ENCODE measurements around the gene BTF3L4. TPM values are rescaled to one million over a fixed set of nuclear protein-coding genes. Genes with fewer than 3 reads are reported as not detected.

The BTF3L4 gene
- total RNA-seq, 1 experiment from 2014 or later: 89.4 TPM

DNA sequence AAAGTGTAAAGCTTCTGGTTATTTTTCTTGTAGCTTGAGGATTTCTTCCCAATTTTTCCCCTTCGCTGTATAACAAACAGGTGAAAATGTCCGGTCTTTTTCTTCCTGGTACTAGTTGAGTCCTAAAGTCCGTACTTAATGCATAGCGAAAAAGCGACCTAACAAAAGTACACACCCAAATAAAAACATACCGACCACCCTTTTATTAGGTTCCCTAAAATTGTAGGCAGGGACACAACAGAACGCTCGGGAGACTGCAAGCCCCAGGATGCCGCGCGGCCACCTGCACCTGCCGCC is 281 bp upstream of the BTF3L4 start (continued):
- TF ChIP-seq, protein P1, sequence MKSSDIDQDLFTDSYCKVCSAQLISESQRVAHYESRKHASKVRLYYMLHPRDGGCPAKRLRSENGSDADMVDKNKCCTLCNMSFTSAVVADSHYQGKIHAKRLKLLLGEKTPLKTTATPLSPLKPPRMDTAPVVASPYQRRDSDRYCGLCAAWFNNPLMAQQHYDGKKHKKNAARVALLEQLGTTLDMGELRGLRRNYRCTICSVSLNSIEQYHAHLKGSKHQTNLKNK (CRISPR knock-in tag; IDR thresholded peaks at IDR 0.05): no peak
- TF ChIP-seq SOX15 (CRISPR knock-in tag; IDR thresholded peaks at IDR 0.05) (no peak), SP1 (CRISPR knock-in tag; conservative IDR thresholded peaks at IDR 0.05) (no peak), E2F1 (CRISPR knock-in tag; IDR thresholded peaks at IDR 0.05) (no peak), GTF2I (CRISPR knock-in tag; conservative IDR thresholded peaks at IDR 0.05) (no peak)

DNA sequence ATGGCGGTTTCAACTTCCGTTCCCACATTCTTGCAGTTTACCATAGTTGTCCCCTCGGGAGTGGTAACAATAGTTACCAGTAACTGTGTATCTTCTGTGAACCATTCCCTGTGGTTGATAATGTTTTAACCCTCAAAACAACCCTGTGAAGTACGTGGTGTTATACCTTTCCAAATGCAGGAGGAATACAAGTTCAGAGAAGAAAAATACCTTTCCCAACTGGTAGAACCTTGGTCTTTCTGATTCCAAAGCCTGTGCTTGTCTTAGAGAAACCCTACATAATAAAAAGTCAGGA is 789 bp downstream of the BTF3L4 start:
- no peak for ATAC-seq
- ChIA-PET POLR2A (interaction anchor here (1.0 to 2.3 kb wide), 2 partner anchors 20 to 347 kb away, joined by 4 to 10 read pairs; partner anchors contain the start of genes ORC1 and PRPF38A), CTCF (interaction anchor here (2.6 kb wide), 1 partner anchor 292 kb away, joined by 12 read pairs; no protein-coding TSS in a partner anchor)
- no peak for TF ChIP-seq ATF1 (CRISPR knock-in tag; IDR thresholded peaks at IDR 0.05)
- no peak for TF ChIP-seq RELA (CRISPR knock-in tag; IDR thresholded peaks at IDR 0.05; ENCODE audit: borderline replicate concordance)
- no peak for TF ChIP-seq CREB1 (CRISPR knock-in tag; IDR thresholded peaks at IDR 0.05)
- no peak for TF ChIP-seq ZBTB21 (CRISPR knock-in tag; IDR thresholded peaks at IDR 0.05; ENCODE audit: borderline replicate concordance)
- no peak for TF ChIP-seq ZNF219 (CRISPR knock-in tag; IDR thresholded peaks at IDR 0.05; ENCODE audit: borderline replicate concordance)
- no peak for TF ChIP-seq ZNF317 (CRISPR knock-in tag; IDR thresholded peaks at IDR 0.05; ENCODE audit: borderline replicate concordance, low read depth)
- TF ChIP-seq, protein P2, sequence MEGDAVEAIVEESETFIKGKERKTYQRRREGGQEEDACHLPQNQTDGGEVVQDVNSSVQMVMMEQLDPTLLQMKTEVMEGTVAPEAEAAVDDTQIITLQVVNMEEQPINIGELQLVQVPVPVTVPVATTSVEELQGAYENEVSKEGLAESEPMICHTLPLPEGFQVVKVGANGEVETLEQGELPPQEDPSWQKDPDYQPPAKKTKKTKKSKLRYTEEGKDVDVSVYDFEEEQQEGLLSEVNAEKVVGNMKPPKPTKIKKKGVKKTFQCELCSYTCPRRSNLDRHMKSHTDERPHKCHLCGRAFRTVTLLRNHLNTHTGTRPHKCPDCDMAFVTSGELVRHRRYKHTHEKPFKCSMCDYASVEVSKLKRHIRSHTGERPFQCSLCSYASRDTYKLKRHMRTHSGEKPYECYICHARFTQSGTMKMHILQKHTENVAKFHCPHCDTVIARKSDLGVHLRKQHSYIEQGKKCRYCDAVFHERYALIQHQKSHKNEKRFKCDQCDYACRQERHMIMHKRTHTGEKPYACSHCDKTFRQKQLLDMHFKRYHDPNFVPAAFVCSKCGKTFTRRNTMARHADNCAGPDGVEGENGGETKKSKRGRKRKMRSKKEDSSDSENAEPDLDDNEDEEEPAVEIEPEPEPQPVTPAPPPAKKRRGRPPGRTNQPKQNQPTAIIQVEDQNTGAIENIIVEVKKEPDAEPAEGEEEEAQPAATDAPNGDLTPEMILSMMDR (IDR thresholded peaks at IDR 0.05): no peak
- TF ChIP-seq, protein P3, sequence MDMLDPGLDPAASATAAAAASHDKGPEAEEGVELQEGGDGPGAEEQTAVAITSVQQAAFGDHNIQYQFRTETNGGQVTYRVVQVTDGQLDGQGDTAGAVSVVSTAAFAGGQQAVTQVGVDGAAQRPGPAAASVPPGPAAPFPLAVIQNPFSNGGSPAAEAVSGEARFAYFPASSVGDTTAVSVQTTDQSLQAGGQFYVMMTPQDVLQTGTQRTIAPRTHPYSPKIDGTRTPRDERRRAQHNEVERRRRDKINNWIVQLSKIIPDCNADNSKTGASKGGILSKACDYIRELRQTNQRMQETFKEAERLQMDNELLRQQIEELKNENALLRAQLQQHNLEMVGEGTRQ (CRISPR knock-in tag; IDR thresholded peaks at IDR 0.05): no peak
- TF ChIP-seq, protein P4, sequence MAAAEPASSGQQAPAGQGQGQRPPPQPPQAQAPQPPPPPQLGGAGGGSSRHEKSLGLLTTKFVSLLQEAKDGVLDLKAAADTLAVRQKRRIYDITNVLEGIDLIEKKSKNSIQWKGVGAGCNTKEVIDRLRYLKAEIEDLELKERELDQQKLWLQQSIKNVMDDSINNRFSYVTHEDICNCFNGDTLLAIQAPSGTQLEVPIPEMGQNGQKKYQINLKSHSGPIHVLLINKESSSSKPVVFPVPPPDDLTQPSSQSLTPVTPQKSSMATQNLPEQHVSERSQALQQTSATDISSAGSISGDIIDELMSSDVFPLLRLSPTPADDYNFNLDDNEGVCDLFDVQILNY (CRISPR knock-in tag; IDR thresholded peaks at IDR 0.05): no peak
- peaks cover 33% of the 10 kb centered on the region for H3K4me1 Mint-ChIP-seq
- H3K4me3 Mint-ChIP-seq: peak overlapping the region; percentile 97
- H3K27ac Mint-ChIP-seq: peak overlapping the region; percentile 99
- no peak for DNase-seq (ENCODE audit: low spot score)
- H3K36me3 Mint-ChIP-seq: peaks cover 32% of the 10 kb centered on the region
- no peaks in the 10 kb centered on the region for H3K27me3 Mint-ChIP-seq (ENCODE audit: low read depth)
- no peaks in the 10 kb centered on the region for H3K9me3 Mint-ChIP-seq

DNA sequence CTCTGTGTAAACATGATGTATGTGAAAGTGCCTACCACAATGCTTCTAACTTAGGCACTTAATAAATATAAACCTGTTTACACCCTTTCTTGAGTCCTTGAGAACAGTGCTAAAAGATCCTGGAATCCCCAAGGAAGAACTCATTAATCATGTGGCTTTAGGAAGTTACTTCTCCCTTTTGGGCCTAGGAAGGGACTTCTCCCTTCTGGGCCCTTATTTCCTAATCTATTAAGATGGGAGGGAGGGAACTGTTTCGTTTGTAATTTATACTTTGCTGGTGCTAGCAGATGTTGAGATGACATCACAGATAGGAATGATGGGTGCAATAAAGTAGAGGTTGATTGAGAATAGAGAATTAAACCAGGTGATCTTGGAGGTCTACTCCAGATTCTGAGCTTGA is 1.2 kb downstream of the BTF3L4 start:
- Mint-ChIP-seq H3K27ac (peak overlapping the region; percentile 99), H3K27me3 (ENCODE audit: low read depth) (no peaks in the 10 kb centered on the region), H3K4me3 (peak overlapping the region; percentile 97), H3K4me1 (peaks cover 32% of the 10 kb centered on the region), H3K9me3 (no peaks in the 10 kb centered on the region), H3K36me3 (peaks cover 29% of the 10 kb centered on the region)
- TF ChIP-seq FOXK1 (CRISPR knock-in tag; IDR thresholded peaks at IDR 0.05) (no peak), IRF1 (CRISPR knock-in tag; IDR thresholded peaks at IDR 0.05) (no peak), NFE2L1 (CRISPR knock-in tag; IDR thresholded peaks at IDR 0.05) (no peak), NR3C1 (CRISPR knock-in tag; conservative IDR thresholded peaks at IDR 0.05; ENCODE audit: low read depth) (no peak), ZNF232 (CRISPR knock-in tag; IDR thresholded peaks at IDR 0.05) (no peak), IRF2 (CRISPR knock-in tag; IDR thresholded peaks at IDR 0.05; ENCODE audit: borderline replicate concordance, low read depth) (no peak), SMAD3 (CRISPR knock-in tag; IDR thresholded peaks at IDR 0.05; ENCODE audit: borderline replicate concordance) (no peak), RELA (CRISPR knock-in tag; IDR thresholded peaks at IDR 0.05; ENCODE audit: borderline replicate concordance) (no peak)
- ATAC-seq: no peak
- ChIA-PET CTCF (interaction anchor here (2.6 kb wide), 1 partner anchor 291 kb away, joined by 12 read pairs; no protein-coding TSS in a partner anchor), POLR2A (interaction anchor here (1.0 kb wide), 1 partner anchor 20 kb away, joined by 4 read pairs; no protein-coding TSS in a partner anchor)
- DNase-seq (ENCODE audit: low spot score): no peak
